HG02981 (cell line): ENCODE measurements around the gene SHC3.

Source experiments
- ATAC-seq: cut with Tn5 transposase; IDR thresholded peaks from one replicate; pipeline ENCODE4 v1.9.1; 2021; ENCODE audit warnings: mild to moderate bottlenecking, moderate library complexity; ENCODE audit not compliant: unreplicated experiment

The SHC3 gene

GRCh38 chr9:89006996-89007967, 171.3 kb downstream of the SHC3 start:
- no peak for ATAC-seq

DNA sequence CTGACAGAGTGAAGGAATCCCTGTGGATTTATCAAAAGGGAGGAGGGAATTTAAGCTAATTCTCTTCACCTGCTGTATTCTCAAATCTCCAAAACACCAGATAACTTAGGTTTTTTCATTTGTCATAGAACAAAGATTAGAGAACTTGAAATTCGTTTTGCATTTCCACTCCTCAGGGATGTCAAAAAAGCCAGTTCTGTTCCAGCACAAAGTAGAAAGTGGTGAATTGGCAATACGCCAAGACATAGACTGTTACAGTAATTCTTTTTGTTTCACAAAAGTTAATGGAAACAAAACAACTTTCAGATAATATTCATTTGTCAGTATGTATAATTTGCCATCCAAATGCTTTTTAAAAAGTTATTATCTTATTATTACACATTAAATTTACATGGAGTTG, 172.4 kb downstream of the SHC3 start:
- ATAC-seq: no peak

GRCh38 chr9:89005323-89005722, 173.3 kb downstream of the SHC3 start:
- no peak for ATAC-seq

- ATAC-seq: no peak
Measured at GRCh38 chr9:89002987-89003386, 175.6 kb downstream of the SHC3 start.

DNA sequence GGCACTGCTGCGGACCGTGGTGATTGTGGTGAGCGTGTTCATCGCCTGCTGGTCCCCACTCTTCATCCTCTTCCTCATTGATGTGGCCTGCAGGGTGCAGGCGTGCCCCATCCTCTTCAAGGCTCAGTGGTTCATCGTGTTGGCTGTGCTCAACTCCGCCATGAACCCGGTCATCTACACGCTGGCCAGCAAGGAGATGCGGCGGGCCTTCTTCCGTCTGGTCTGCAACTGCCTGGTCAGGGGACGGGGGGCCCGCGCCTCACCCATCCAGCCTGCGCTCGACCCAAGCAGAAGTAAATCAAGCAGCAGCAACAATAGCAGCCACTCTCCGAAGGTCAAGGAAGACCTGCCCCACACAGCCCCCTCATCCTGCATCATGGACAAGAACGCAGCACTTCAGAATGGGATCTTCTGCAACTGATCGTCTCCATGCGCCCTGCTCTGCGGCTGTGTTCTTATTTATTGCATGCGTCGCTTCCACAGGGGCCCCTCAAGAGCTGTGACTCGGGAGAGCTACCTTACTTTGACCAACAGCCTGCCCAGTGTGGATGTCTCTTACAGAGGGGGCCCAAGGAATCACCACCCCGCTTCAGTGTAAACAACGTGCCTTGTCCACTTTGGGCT, 176.6 kb downstream of the SHC3 start:
- ATAC-seq: no peak

- ATAC-seq: peak; percentile 77
Measured at GRCh38 chr9:89000973-89001916, 177.4 kb downstream of the SHC3 start.

DNA sequence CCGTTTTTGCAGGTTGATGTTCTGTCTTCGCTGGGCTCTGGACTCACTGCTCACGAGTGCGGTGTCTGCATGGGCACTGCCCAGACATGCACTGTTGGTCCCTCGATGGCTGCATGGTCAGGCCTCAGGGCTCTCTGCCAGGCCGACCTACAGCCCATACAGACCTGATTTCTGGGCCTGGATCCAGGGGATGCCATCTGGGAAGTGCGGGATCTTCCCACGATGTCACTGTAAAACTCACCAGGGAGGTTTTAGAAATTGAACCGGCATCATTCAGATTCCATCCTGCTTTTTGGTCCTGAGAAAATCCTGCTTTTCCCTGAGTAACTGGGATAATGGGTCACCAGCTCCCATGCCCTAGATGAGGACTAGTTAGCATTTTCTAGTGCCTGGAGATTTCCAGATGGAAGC, 178.2 kb downstream of the SHC3 start:
- ATAC-seq: no peak

GRCh38 chr9:88998911-88999310, 179.7 kb downstream of the SHC3 start:
- no peak for ATAC-seq

- ATAC-seq: no peak
Measured at GRCh38 chr9:88998503-88998902, 180.1 kb downstream of the SHC3 start.

- ATAC-seq: no peak
Measured at GRCh38 chr9:88997646-88998045, 181.0 kb downstream of the SHC3 start.

GRCh38 chr9:88996921-88997235, 181.7 kb downstream of the SHC3 start:
- no peak for ATAC-seq

- ATAC-seq: no peak
Measured at GRCh38 chr9:88996046-88996920, 182.3 kb downstream of the SHC3 start.

- no peak for ATAC-seq
Measured at GRCh38 chr9:88995627-88996026, 183.0 kb downstream of the SHC3 start.

- ATAC-seq: no peak
Measured at GRCh38 chr9:88995200-88995577, 183.4 kb downstream of the SHC3 start.

DNA sequence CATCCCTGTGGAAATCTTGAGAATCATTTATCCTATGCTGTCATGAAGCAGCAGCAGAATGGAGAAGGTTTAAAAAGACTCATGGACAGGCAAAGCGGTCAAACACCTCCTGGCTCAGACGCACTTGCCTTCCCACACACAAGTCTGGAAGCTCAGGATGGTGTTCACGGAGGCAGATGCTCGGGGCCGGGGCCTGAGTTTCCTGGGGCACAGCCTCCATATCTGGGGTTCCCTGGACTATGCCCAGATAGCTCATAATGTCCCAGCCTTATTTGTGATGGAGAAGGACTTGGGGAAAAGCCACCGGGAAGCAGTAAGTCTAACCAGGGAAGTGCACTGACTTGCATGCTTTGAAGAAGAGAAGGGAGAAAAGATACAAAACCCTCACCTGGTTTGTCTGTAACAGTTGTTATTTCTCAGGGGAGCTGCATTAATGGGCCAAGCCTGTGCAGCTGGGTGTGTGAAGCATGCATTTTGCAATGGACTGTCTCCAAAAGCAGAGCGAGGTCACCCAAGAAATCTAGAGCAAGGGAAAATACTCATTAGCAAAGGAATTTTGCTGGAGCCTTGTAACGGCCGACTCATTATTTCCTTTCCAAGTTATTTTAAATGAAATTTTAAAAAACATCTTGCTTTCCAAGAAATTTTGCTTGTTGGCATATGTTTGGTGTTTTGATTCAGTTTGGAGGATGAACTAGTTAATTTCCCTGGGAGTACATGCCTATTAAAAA, 184.0 kb downstream of the SHC3 start:
- no peak for ATAC-seq

DNA sequence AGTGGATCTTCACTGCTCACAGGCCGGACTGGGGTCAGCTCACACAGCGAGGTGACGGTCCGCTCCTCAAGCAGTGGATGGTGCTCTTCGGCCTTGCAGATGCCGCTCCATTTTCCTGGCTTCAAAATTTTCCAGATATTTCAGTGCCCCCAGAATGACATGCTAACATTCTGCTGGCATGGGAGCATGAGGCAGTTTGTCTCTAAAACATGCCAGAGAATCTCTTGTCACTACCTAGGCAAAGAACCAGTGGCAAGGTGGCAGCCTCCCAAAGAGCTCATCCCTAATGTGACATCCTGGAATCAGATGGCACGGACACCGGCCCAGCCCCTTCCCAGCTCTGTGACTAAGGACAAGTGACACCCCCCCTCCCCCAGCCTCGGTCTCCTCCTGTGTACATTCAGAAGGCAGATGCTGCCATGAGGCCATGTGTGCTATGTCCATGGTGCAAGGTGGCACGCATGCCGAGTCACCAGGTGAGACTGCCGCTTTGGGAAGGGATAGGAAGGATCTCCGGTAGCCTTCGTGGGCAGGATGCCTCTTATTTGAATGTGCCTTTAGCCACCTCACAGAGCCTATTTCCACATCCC, 184.7 kb downstream of the SHC3 start:
- ATAC-seq: no peak

GRCh38 chr9:88993327-88993726, 185.3 kb downstream of the SHC3 start:
- ATAC-seq: no peak

- ATAC-seq: no peak
Measured at GRCh38 chr9:88992556-88992955, 186.1 kb downstream of the SHC3 start.
